Esophagus squamous epithelium (tissue), 5 donors: ENCODE data around the gene MYH7. TPM values are rescaled to one million over a fixed set of nuclear protein-coding genes. Genes with fewer than 3 reads are reported as not detected.

Experiments
- DNase-seq: peaks from one replicate; lab custom pipeline; 2025; lab: John Stamatoyannopoulos, UW
- H3K27ac ChIP-seq, 4 donors: fragments of 200-600 bp; sonication (generic); one replicate each; pipeline ENCODE4 v1.5.1; 2016 to 2019; ENCODE audit warnings: mild to moderate bottlenecking in 1 of 4
- H3K27me3 ChIP-seq, 4 donors: fragments of 200-600 bp; sonication (generic); 1 replicate in 3 of 4; 2 replicates in 1 of 4; pipeline versions ENCODE4 v1.5.1 to v1.6.0; 2017 to 2021; ENCODE audit warnings: antibody characterized with exemption in 1 of 4
- H3K36me3 ChIP-seq, 3 donors: fragments of 200-600 bp; sonication (generic); one replicate each; pipeline ENCODE4 v1.5.1; 2016 to 2019
- H3K4me1 ChIP-seq, 3 donors: fragments of 200-600 bp; sonication (generic); one replicate each; pipeline ENCODE4 v1.5.1; 2017 to 2019
- H3K4me3 ChIP-seq, 4 donors: fragments of 200-600 bp; sonication (generic); 1 replicate in 3 of 4; 2 replicates in 1 of 4; pipeline ENCODE4 v1.5.1; 2016 to 2019; ENCODE audit warnings: mild to moderate bottlenecking in 2 of 4, moderate library complexity in 1 of 4
- H3K9me3 ChIP-seq, 3 donors: fragments of 200-600 bp; sonication (generic); one replicate each; pipeline ENCODE4 v1.5.1; 2016 to 2019
- POLR2A ChIP-seq, 4 donors: fragments of 450-650 bp; IDR thresholded peaks; one replicate each; pipeline ENCODE4 v1.6.1; 2017; ENCODE audit warnings: antibody characterized with exemption in 4 of 4, mild to moderate bottlenecking in 4 of 4, moderate library complexity in 3 of 4
- WGBS, 2 donors: methylation state at CpG; one replicate each; pipeline ENCODE4 v1.1.5; 2018; 5-methylcytosine and 5-hydroxymethylcytosine counted together
- intact Hi-C: fragments of 100-400 bp; cut with DNase I; formaldehyde crosslinking; loops from one replicate; pipeline ENCODE4 v1.15.0; 2022
- total RNA-seq, 4 donors: library from RNA; depleted of rRNA; stranded (reverse); fragments of >200 nt; gene quantifications; one replicate each; pipeline ENCODE4 v1.1.0, GENCODE V29; 2016
- TF ChIP-seq, protein P1 (sequence below), 6 experiments: fragments of 450-650 bp in 4 of 6; fragments of 200-600 bp in 2 of 6; sonication (generic) in 2 of 6; IDR thresholded peaks; one replicate each; pipeline ENCODE4 v1.5.1; 2016 to 2019; ENCODE audit warnings: antibody characterized with exemption in 6 of 6, mild to moderate bottlenecking in 4 of 6, moderate library complexity in 4 of 6
- donor health status: DM: yes; HTN: yes; CAD: no.

The MYH7 gene
- total RNA-seq, 4 donors from 2014 or later = not detected

DNA sequence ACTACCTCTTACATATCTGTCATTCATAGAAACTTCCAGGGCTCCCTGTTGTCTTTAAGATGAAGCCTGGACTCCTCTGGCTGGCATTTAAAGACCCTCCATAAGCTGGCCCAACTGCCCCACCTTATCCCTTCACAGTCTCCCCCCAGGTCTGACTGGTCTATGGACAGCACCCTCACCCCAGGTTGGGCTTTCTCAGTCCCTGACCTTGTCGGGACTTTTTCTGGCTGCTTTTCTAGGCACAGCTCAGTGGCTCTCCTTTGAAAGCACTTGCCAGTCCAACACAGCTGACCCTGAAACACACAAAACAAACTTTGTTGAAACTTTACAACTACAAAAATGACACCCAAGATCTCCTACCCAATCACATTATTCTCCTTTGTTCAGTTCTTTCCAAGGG is 13.9 kb upstream of the MYH7 start:
- Histone ChIP-seq H3K4me3 (no peak overlapping the region), H3K36me3 (no peaks in the 10 kb centered on the region), H3K27ac (no peak overlapping the region), H3K4me1 (peaks cover 0 to 26% (median 6%) of the 10 kb centered on the region in 3 donors), H3K27me3 (peaks cover 0 to 18% (median 0%) of the 10 kb centered on the region in 4 donors), H3K9me3 (no peaks in the 10 kb centered on the region)
- intact Hi-C loops = no loop called here
- DNase-seq = no peak
- TF ChIP-seq POLR2A (IDR thresholded peaks at IDR 0.05) = no peak
- TF ChIP-seq, protein P1, sequence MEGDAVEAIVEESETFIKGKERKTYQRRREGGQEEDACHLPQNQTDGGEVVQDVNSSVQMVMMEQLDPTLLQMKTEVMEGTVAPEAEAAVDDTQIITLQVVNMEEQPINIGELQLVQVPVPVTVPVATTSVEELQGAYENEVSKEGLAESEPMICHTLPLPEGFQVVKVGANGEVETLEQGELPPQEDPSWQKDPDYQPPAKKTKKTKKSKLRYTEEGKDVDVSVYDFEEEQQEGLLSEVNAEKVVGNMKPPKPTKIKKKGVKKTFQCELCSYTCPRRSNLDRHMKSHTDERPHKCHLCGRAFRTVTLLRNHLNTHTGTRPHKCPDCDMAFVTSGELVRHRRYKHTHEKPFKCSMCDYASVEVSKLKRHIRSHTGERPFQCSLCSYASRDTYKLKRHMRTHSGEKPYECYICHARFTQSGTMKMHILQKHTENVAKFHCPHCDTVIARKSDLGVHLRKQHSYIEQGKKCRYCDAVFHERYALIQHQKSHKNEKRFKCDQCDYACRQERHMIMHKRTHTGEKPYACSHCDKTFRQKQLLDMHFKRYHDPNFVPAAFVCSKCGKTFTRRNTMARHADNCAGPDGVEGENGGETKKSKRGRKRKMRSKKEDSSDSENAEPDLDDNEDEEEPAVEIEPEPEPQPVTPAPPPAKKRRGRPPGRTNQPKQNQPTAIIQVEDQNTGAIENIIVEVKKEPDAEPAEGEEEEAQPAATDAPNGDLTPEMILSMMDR (IDR thresholded peaks at IDR 0.05) = no peak
- 50 to 57% methylated on average over 1 of the region's 1 CpG for WGBS, 2 donors

DNA sequence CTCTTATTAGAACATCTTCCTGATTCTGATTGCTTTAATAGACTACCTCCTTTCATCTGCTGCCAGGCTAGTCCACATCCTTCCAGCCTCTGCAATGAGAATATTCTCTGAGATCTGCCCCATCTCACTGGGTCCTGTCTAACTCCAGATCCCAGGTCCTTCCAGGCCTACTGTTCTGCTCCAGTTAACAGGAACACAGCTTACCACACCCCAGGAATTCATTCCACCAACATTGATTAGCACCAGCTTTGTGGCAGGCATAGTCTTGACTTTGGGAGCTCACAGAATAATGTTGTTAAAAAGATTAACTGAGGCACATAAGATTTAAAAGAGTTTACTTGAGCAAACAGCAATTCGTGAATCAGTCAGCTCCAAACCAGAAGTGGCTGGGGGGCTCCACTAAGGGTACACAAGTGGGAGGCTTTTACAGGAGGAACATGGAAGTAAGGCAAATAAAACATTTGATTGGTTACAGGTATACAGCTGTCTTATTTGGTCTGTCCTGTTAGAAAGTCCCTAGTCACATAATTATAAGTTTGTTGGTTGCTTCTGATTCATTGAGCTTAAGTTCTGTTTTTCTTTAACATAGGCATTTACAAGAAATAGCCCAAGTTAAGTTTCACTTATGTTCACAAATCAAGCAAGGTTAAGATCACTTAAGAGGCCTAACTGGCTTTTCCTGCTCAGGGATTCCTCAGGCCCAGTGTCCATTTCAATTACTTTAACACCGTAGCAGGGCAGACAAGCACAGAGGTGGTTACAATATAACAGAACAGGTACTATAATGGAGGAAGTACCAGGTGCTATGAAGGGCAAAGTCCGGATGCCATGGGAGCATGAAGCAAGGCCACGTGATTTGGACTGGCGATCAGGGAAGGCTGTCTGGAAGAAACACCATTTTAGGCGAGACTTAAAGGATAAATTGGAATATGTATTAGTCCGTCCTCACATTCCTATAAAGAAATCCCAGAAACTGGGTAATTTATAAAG is 12.2 kb upstream of the MYH7 start:
- TF ChIP-seq, protein P1 (IDR thresholded peaks at IDR 0.05) = no peak
- TF ChIP-seq POLR2A (IDR thresholded peaks at IDR 0.05) = no peak
- 82 to 85% methylated on average over 7 of the region's 7 CpGs for WGBS, 2 donors
- intact Hi-C loops = no loop called here
- DNase-seq = no peak
- Histone ChIP-seq H3K36me3 (no peaks in the 10 kb centered on the region), H3K4me3 (no peak overlapping the region), H3K4me1 (peaks cover 0 to 23% (median 6%) of the 10 kb centered on the region in 3 donors), H3K9me3 (no peaks in the 10 kb centered on the region), H3K27me3 (peaks cover 0 to 11% (median 0%) of the 10 kb centered on the region in 4 donors), H3K27ac (peak overlapping the region in 3 of 4 donors; percentile 28 to 44 (median 43))

DNA sequence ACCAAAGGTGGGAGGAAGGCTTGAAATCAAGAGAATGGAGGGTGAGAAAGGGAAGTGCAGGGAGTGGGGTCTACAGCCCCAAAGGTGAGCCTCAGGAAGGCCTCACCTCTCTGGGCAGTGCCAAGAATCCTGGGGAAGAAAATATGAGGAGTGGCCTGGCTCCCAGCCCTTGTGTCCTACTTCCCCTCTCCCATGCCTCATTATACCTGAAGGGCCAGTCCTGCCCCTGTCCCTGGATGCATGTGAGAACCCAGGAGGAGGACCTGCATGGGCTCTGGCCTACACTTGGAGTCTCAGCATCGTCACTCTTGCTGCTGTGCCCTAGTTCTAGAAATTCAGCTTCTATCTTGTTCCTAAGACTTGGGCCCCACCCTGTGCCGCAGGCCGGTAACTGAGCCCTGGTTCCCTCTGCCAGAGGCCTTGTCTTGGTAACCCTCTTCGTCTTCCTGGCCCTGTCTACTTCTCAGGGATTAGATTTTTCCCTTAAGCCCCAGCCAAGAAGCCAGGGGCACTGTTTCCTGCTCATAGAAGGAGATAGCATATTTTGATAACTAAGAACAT is 10.9 kb upstream of the MYH7 start:
- Histone ChIP-seq H3K27me3 (peaks cover 0 to 4% (median 0%) of the 10 kb centered on the region in 4 donors), H3K27ac (peak overlapping the region in 3 of 4 donors; percentile 28 to 44 (median 43)), H3K9me3 (no peaks in the 10 kb centered on the region), H3K36me3 (no peaks in the 10 kb centered on the region), H3K4me1 (peaks cover 0 to 23% (median 6%) of the 10 kb centered on the region in 3 donors), H3K4me3 (no peak overlapping the region)
- 28 to 41% methylated on average over 4 of the region's 4 CpGs for WGBS, 2 donors
- DNase-seq = no peak
- TF ChIP-seq, protein P1 (IDR thresholded peaks at IDR 0.05) = no peak
- TF ChIP-seq POLR2A (IDR thresholded peaks at IDR 0.05) = no peak
- intact Hi-C loops = no loop called here

DNA sequence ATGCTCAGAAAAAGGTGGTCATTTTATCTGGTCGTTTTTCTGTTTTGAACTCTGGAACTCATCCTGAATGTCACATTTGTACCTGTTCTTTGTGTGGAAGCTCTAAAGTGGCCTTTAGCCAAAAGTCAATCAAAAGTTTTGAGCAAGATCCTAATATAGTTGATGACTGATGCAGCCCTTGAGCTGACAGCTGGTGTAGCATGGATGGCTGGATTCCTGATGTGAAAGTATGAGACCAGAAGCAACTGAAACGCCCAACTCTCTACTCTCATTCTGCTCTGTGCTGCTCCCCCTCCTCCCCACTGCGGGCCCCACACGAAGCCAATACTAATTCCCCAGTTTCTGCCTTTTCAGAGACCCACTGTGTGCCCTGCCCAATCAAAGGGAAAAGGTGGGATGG is 10.3 kb upstream of the MYH7 start:
- Histone ChIP-seq H3K27me3 (peaks cover 0 to 4% (median 0%) of the 10 kb centered on the region in 4 donors), H3K4me3 (no peak overlapping the region), H3K9me3 (no peaks in the 10 kb centered on the region), H3K27ac (peak overlapping the region in 1 of 4 donors; percentile 44), H3K36me3 (no peaks in the 10 kb centered on the region), H3K4me1 (peaks cover 0 to 23% (median 6%) of the 10 kb centered on the region in 3 donors)
- 20 to 57% methylated on average over 1 to 4 of the region's 4 CpGs for WGBS, 2 donors
- TF ChIP-seq, protein P1 (IDR thresholded peaks at IDR 0.05) = no peak
- no peak for TF ChIP-seq POLR2A (IDR thresholded peaks at IDR 0.05)
- intact Hi-C loops = no loop called here
- DNase-seq = no peak

DNA sequence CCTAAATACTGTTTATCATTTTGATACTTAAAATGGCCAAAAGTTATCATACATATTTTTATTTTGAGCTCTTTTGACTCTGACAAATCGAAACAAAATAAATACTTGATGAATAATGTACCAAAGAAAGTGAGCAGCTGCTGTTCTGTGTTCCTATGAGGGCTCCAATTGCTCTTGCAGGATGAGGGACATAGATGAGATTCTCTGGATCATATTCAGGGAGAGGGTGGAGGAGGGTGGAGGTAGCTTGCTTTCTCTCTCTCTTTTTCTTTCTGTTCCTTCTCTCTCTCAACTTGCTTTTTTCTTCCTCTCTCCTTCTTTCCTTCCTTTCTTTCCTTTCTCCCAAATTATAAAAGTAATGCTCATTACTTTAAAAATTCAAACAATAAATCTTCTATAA is 8.9 kb upstream of the MYH7 start:
- no peak for TF ChIP-seq POLR2A (IDR thresholded peaks at IDR 0.05)
- TF ChIP-seq, protein P1 (IDR thresholded peaks at IDR 0.05) = no peak
- no peak overlapping the region for H3K4me3 ChIP-seq
- DNase-seq = no peak
- H3K9me3 ChIP-seq = no peaks in the 10 kb centered on the region
- H3K4me1 ChIP-seq = peaks cover 0 to 23% (median 6%) of the 10 kb centered on the region in 3 donors
- no peaks in the 10 kb centered on the region for H3K36me3 ChIP-seq
- WGBS, 2 donors = 35 to 42% methylated on average over 1 of the region's 1 CpG
- intact Hi-C loops = no loop called here
- H3K27me3 ChIP-seq = no peaks in the 10 kb centered on the region
- H3K27ac ChIP-seq = no peak overlapping the region
